H9 (cell line): ENCODE results near the gene RASA2. TPM values are rescaled to one million over a fixed set of nuclear protein-coding genes. Genes with fewer than 3 reads are reported as not detected.

Experiments
- DNase-seq: peaks from one replicate; pipeline ENCODE4 v3.0.0-alpha.2; 2017
- H2AFZ ChIP-seq: one replicate; pipeline ENCODE4 v1.6.1; 2013; ENCODE audit warnings: mild to moderate bottlenecking, low read length, control low read depth, moderate library complexity
- H2AK5ac ChIP-seq: 2 replicates; pipeline ENCODE4 v1.6.1; 2013; ENCODE audit warnings: low read length, control low read depth, mixed read lengths; ENCODE audit not compliant: insufficient read length
- H2BK120ac ChIP-seq: one replicate; pipeline ENCODE4 v1.6.1; 2013; ENCODE audit warnings: low read depth, mild to moderate bottlenecking, low read length, control low read depth, inconsistent platforms; ENCODE audit not compliant: poor library complexity, severe bottlenecking
- H2BK12ac ChIP-seq: 2 replicates; pipeline ENCODE4 v1.6.1; 2013; ENCODE audit warnings: low read length, control low read depth, mixed read lengths, low read depth; ENCODE audit not compliant: insufficient read length
- H2BK15ac ChIP-seq: 2 replicates; pipeline ENCODE4 v1.6.1; 2013; ENCODE audit warnings: low read depth, low read length, control low read depth
- H2BK20ac ChIP-seq: one replicate; pipeline ENCODE4 v1.6.1; 2013; ENCODE audit warnings: low read depth, mild to moderate bottlenecking, low read length, control low read depth, inconsistent platforms; ENCODE audit not compliant: poor library complexity, severe bottlenecking
- H2BK5ac ChIP-seq: 2 replicates; pipeline ENCODE4 v1.6.1; 2013; ENCODE audit warnings: low read length, control low read depth, mixed read lengths; ENCODE audit not compliant: insufficient read length
- H3K14ac ChIP-seq: 2 replicates; pipeline ENCODE4 v1.6.1; 2013; ENCODE audit warnings: low read length, control low read depth; ENCODE audit not compliant: insufficient read depth
- H3K18ac ChIP-seq: 2 replicates; pipeline ENCODE4 v1.6.1; 2013; ENCODE audit warnings: low read depth, mild to moderate bottlenecking, mixed read lengths, low read length, control low read depth; ENCODE audit not compliant: insufficient read length
- H3K23ac ChIP-seq: 2 replicates; pipeline ENCODE4 v1.6.1; 2013; ENCODE audit warnings: low read length, control low read depth, mixed read lengths, low read depth; ENCODE audit not compliant: insufficient read length
- H3K23me2 ChIP-seq: 2 replicates; pipeline ENCODE4 v1.6.1; 2013; ENCODE audit warnings: low read depth, mild to moderate bottlenecking, mixed read lengths, low read length, control low read depth; ENCODE audit not compliant: insufficient read length, poor library complexity, severe bottlenecking
- H3K27ac ChIP-seq: 2 replicates; pipeline ENCODE4 v1.5.1; 2013; ENCODE audit warnings: low read length, control low read depth, mixed read lengths, low read depth; ENCODE audit not compliant: insufficient read length
- H3K27me3 ChIP-seq: 2 replicates; pipeline ENCODE4 v1.6.1; 2013; ENCODE audit warnings: low read length, control low read depth, inconsistent platforms; ENCODE audit not compliant: insufficient read depth
- H3K4ac ChIP-seq: 2 replicates; pipeline ENCODE4 v1.6.1; 2013; ENCODE audit warnings: low read depth, mild to moderate bottlenecking, control low read depth, inconsistent platforms, low read length, moderate library complexity
- H3K4me1 ChIP-seq: 2 replicates; pipeline ENCODE4 v1.6.1; 2013; ENCODE audit warnings: low read length, control low read depth, inconsistent platforms; ENCODE audit not compliant: insufficient read depth
- H3K4me2 ChIP-seq: 2 replicates; pipeline ENCODE4 v1.6.1; 2013; ENCODE audit warnings: low read length, control low read depth, mixed read lengths; ENCODE audit not compliant: insufficient read length, insufficient read depth
- H3K56ac ChIP-seq: 2 replicates; pipeline ENCODE4 v1.6.1; 2013; ENCODE audit warnings: low read depth, mild to moderate bottlenecking, mixed read lengths, low read length, control low read depth; ENCODE audit not compliant: insufficient read length
- H3K79me1 ChIP-seq: 2 replicates; pipeline ENCODE4 v1.6.1; 2013; ENCODE audit warnings: low read depth, mild to moderate bottlenecking, moderate library complexity, low read length, control low read depth, inconsistent platforms; ENCODE audit not compliant: insufficient read depth, poor library complexity, severe bottlenecking
- H3K79me2 ChIP-seq: 2 replicates; pipeline ENCODE4 v1.6.1; 2013; ENCODE audit warnings: low read length, control low read depth, inconsistent platforms; ENCODE audit not compliant: insufficient read depth
- H3K9ac ChIP-seq: 2 replicates; pipeline ENCODE4 v1.6.1; 2013; ENCODE audit warnings: low read length, control low read depth, mixed read lengths; ENCODE audit not compliant: insufficient read length; ENCODE audit errors: extremely low read depth
- H3K9me3 ChIP-seq: one replicate; pipeline ENCODE4 v1.6.1; 2013; ENCODE audit warnings: low read depth, low read length, inconsistent platforms; ENCODE audit not compliant: control insufficient read depth
- H3T11ph ChIP-seq: one replicate; pipeline ENCODE4 v1.6.1; 2013; ENCODE audit warnings: mild to moderate bottlenecking, low read length, control low read depth, inconsistent platforms
- H4K20me1 ChIP-seq: one replicate; pipeline ENCODE4 v1.6.1; 2013; ENCODE audit not compliant: control insufficient read depth, insufficient read length, insufficient read depth
- H4K5ac ChIP-seq: 2 replicates; pipeline ENCODE4 v1.6.1; 2013; ENCODE audit warnings: low read depth, mild to moderate bottlenecking, mixed read lengths, low read length, control low read depth; ENCODE audit not compliant: insufficient read length
- H4K8ac ChIP-seq: replicated peaks from 2 replicates; pipeline ENCODE4 v1.6.1; 2013; ENCODE audit warnings: low read length, control low read depth, mixed read lengths, low read depth; ENCODE audit not compliant: insufficient read length
- H4K91ac ChIP-seq: 2 replicates; pipeline ENCODE4 v1.6.1; 2013; ENCODE audit warnings: low read depth, mild to moderate bottlenecking, moderate library complexity, mixed read lengths, low read length, control low read depth; ENCODE audit not compliant: insufficient read length
- H3K27ac Mint-ChIP-seq, 3 experiments: 2 replicates in 2 of 3; 3 replicates in 1 of 3; pipeline ENCODE4 v1.8.0; 2020 to 2021; ENCODE audit warnings: mixed read lengths in 3 of 3, mild to moderate bottlenecking in 1 of 3, moderate library complexity in 1 of 3
- H3K27me3 Mint-ChIP-seq: 2 replicates; pipeline ENCODE4 v1.8.0; 2021; ENCODE audit warnings: low read depth, mild to moderate bottlenecking, moderate library complexity, mixed read lengths
- H3K36me3 Mint-ChIP-seq, 3 experiments: 2 replicates in 2 of 3; 3 replicates in 1 of 3; pipeline ENCODE4 v1.8.0; 2020 to 2021; ENCODE audit warnings: low read depth in 3 of 3, mixed read lengths in 3 of 3; ENCODE audit not compliant: insufficient read depth in 1 of 3
- H3K4me1 Mint-ChIP-seq, 2 experiments: 2 replicates each; pipeline ENCODE4 v1.8.0; 2020; ENCODE audit warnings: mixed read lengths in 2 of 2
- H3K4me3 Mint-ChIP-seq, 2 experiments: 2 replicates in 1 of 2; 3 replicates in 1 of 2; pipeline ENCODE4 v1.8.0; 2020 to 2021; ENCODE audit warnings: mild to moderate bottlenecking in 2 of 2, mixed read lengths in 2 of 2, moderate library complexity in 1 of 2
- H3K9me3 Mint-ChIP-seq, 2 experiments: 2 replicates in 1 of 2; 3 replicates in 1 of 2; pipeline ENCODE4 v1.8.0; 2020; ENCODE audit warnings: mild to moderate bottlenecking in 2 of 2, mixed read lengths in 2 of 2, moderate library complexity in 1 of 2
- WGBS: extraction: QIAGEN DNeasy Blood & Tissue Kit; methylation state at CpG from one replicate; pipeline ENCODE4 v1.1.7; 2013; ENCODE audit warnings: missing lambda C conversion rate, low lambda C conversion rate, mixed read lengths; ENCODE audit not compliant: insufficient read length; ENCODE audit errors: extremely low coverage; 5-methylcytosine and 5-hydroxymethylcytosine counted together
- total RNA-seq: library from RNA; stranded (reverse); gene quantifications from 2 replicates; pipeline ENCODE4 v1.2.1, GENCODE V29; 2021
- TF ChIP-seq, protein P1 (sequence below): fragments of 200-600 bp; sonication (generic); conservative IDR thresholded peaks from 3 replicates; pipeline ENCODE4 v1.8.0; 2021; ENCODE audit warnings: antibody characterized with exemption, mild to moderate bottlenecking

RASA2 gene
- total RNA-seq, 1 experiment from 2014 or later: 24.4 TPM

DNA sequence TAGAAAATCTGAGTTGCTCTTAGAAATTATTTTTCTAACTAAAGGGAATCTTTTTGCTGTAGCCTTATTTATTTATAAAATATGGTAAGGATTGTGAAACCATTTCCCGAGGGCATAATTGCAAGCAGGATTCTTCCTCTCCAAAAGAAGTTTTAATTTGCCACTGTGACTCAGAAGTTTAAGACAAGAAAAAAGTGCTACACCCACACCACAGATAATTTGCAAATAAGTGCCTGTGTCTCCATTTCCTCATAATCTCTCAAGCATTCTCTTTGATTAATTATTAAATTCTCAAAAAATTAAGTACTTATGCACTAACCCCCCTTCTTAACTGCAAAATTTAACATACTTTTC lies 43.6 kb downstream of the RASA2 start:
- Histone ChIP-seq H4K5ac (no peak overlapping the region), H3K27ac (no peak overlapping the region), H4K20me1 (no peaks in the 10 kb centered on the region), H3K79me1 (no peaks in the 10 kb centered on the region), H3K18ac (no peak overlapping the region), H3K14ac (no peak overlapping the region), H4K91ac (no peak overlapping the region), H3K4me1 (no peaks in the 10 kb centered on the region), H2BK12ac (no peak overlapping the region), H2BK5ac (no peak overlapping the region), H3K4ac (no peak overlapping the region), H3K27me3 (no peaks in the 10 kb centered on the region), H3K79me2 (no peaks in the 10 kb centered on the region), H3T11ph (no peak overlapping the region), H2BK15ac (no peak overlapping the region), H4K8ac (no peak overlapping the region), H3K56ac (no peak overlapping the region), H2AFZ (no peak overlapping the region), H3K9me3 (no peaks in the 10 kb centered on the region), H3K23me2 (no peaks in the 10 kb centered on the region), H2AK5ac (no peak overlapping the region), H2BK120ac (no peak overlapping the region), H3K23ac (no peak overlapping the region), H2BK20ac (no peak overlapping the region), H3K9ac (no peak overlapping the region), H3K4me2 (no peak overlapping the region)
- Mint-ChIP-seq H3K27me3 (no peaks in the 10 kb centered on the region), H3K4me1 (peaks cover 12 to 13% of the 10 kb centered on the region in 2 experiments), H3K36me3 (peaks cover 4 to 10% (median 6%) of the 10 kb centered on the region in 3 experiments), H3K9me3 (peaks cover 1 to 2% of the 10 kb centered on the region in 2 experiments; a peak in 3 of 5 replicates), H3K27ac (no peak overlapping the region), H3K4me3 (no peak overlapping the region)
- TF ChIP-seq, protein P1, sequence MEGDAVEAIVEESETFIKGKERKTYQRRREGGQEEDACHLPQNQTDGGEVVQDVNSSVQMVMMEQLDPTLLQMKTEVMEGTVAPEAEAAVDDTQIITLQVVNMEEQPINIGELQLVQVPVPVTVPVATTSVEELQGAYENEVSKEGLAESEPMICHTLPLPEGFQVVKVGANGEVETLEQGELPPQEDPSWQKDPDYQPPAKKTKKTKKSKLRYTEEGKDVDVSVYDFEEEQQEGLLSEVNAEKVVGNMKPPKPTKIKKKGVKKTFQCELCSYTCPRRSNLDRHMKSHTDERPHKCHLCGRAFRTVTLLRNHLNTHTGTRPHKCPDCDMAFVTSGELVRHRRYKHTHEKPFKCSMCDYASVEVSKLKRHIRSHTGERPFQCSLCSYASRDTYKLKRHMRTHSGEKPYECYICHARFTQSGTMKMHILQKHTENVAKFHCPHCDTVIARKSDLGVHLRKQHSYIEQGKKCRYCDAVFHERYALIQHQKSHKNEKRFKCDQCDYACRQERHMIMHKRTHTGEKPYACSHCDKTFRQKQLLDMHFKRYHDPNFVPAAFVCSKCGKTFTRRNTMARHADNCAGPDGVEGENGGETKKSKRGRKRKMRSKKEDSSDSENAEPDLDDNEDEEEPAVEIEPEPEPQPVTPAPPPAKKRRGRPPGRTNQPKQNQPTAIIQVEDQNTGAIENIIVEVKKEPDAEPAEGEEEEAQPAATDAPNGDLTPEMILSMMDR: no peak
- WGBS: no CpG with 5 or more reads among the region's 1 CpG
- DNase-seq: no peak
